Right lobe of liver (tissue), 6 donors: Measurements from ENCODE around the gene PEX11G. TPM values are rescaled to one million over a fixed set of nuclear protein-coding genes. Genes with fewer than 3 reads are reported as not detected.

Source experiments
- ATAC-seq, 4 donors: fragments of 200-7000 bp; cut with Tn5 transposase; one replicate each; pipeline ENCODE4 v1.9.1; 2020; ENCODE audit warnings: mild to moderate bottlenecking in 4 of 4, moderate library complexity in 4 of 4
- DNase-seq, 3 donors: peaks; one replicate each; pipeline ENCODE4 v3.0.0-alpha.2; 2020
- H3K27ac ChIP-seq, 3 donors: fragments of 200-600 bp; one replicate each; pipeline ENCODE4 v1.8.0; 2022
- H3K27me3 ChIP-seq, 2 donors: fragments of 200-600 bp; one replicate each; pipeline ENCODE4 v1.8.0; 2022
- H3K36me3 ChIP-seq, 4 donors: fragments of 200-600 bp; sonication (generic) in 1 of 4; one replicate each; pipeline versions ENCODE4 v1.5.1 to v1.8.0; 2017 to 2022; ENCODE audit warnings: control low read depth in 1 of 4
- H3K4me1 ChIP-seq, 4 donors: fragments of 200-600 bp; sonication (generic) in 1 of 4; one replicate each; pipeline versions ENCODE4 v1.5.1 to v1.8.0; 2017 to 2022; ENCODE audit warnings: control low read depth in 1 of 4
- H3K4me3 ChIP-seq, 3 donors: fragments of 200-600 bp; one replicate each; pipeline ENCODE4 v1.8.0; 2022
- H3K9me3 ChIP-seq, 4 donors: fragments of 200-600 bp; sonication (generic) in 1 of 4; one replicate each; pipeline versions ENCODE4 v1.5.1 to v1.8.0; 2017 to 2022; ENCODE audit warnings: control low read depth in 1 of 4
- CTCF ChIP-seq, 4 donors: fragments of 200-600 bp in 3 of 4; fragments of 450-650 bp in 1 of 4; IDR thresholded peaks; one replicate each; pipeline versions ENCODE4 v1.5.1 to v1.8.0; 2016 to 2022; ENCODE audit warnings: antibody characterized with exemption in 4 of 4, mild to moderate bottlenecking in 2 of 4
- POLR2A ChIP-seq: fragments of 450-650 bp; IDR thresholded peaks from one replicate; pipeline ENCODE4 v1.6.1; 2017; ENCODE audit warnings: antibody characterized with exemption, mild to moderate bottlenecking
- WGBS: methylation state at CpG from one replicate; pipeline ENCODE4 v1.1.6; 2018; ENCODE audit warnings: low coverage, low lambda C conversion rate; ENCODE audit not compliant: insufficient coverage; ENCODE audit errors: missing lambda C conversion rate; 5-methylcytosine and 5-hydroxymethylcytosine counted together
- intact Hi-C, 2 donors: fragments of 100-400 bp; cut with DNase I; formaldehyde crosslinking; loops; one replicate each; pipeline versions ENCODE4 v1.11.2 to v1.14.1; 2022
- total RNA-seq, 6 experiments: library from RNA; depleted of rRNA in 2 of 6; stranded (reverse); fragments of >200 nt in 2 of 6; fragmentation: NEBNext Ultra II Directional in 3 of 6; extraction: Animal tissue kit (Norgen Biotek cat#: 25700) in 3 of 6; gene quantifications; one replicate each; pipeline versions ENCODE4 v1.1.0 to v1.2.4, GENCODE V29; 2016 to 2023
- donor health status: DM: no; HTN: yes; CAD: no.
- donor health status: DM: no; HTN: no; CAD: no.
- donor health status: DM: no; HTN: no; CAD: no.
- donor health status: DM: no; HTN: yes; CAD: no.
- donor health status: DM: no; HTN: yes; CAD: no.

The PEX11G gene
- total RNA-seq, 6 experiments from 2014 or later = 4.8 to 14.3 (median 9.4) TPM

DNA sequence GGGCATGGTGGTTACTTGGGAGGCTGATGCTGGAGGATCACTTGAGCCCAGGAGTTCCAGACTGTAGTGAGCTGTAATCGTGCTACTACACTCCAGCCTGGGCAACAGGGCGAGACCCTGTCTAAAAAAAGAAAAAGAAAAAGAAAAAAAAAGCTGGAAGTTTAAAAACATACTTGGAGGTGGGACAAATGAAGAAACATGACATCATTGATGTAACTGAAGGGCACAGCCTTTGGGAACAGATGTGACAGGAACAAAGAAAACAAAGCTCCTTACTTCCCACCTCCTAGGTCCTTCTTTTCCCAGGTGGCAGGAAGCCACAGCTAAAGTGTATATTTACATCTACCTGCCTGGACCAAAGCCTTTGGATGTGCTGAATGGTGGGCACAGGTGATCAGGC lies 1.9 kb downstream of the PEX11G start:
- no peak for TF ChIP-seq CTCF (IDR thresholded peaks at IDR 0.05)
- TF ChIP-seq POLR2A = no peak
- WGBS = 73% methylated on average over 2 of the region's 2 CpGs
- Histone ChIP-seq H3K27me3 (no peaks in the 10 kb centered on the region), H3K4me3 (no peak overlapping the region), H3K27ac (no peak overlapping the region), H3K36me3 (no peaks in the 10 kb centered on the region), H3K9me3 (no peaks in the 10 kb centered on the region), H3K4me1 (peaks cover 0 to 9% (median 5%) of the 10 kb centered on the region in 4 donors)
- DNase-seq (no peak), ATAC-seq (no peak)
- intact Hi-C loops = no loop called here

DNA sequence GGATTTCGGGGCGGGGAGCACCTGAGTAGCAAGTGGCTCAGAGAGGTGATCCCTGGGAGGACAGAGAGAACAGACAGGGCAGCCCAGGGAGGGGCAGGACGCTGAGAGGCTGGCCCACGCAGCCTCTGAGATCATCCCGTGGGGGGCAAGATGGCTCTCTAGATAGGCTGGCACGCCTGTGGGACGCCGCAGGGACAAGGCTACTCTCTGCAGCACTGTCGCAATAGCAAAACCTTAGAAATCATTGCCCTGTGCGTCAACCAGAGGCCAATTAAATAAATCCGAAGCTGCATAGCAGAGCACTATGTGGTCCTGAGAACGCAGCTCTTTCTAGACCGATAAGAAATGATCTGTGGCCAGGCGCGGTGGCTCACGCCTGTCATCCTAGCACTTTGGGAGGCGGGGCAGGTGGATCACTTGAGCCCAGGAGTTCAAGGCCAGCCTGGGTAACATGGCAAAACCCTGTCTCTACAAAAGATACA lies 5.1 kb downstream of the PEX11G start:
- DNase-seq (no peak), ATAC-seq (no peak)
- Histone ChIP-seq H3K4me3 (no peak overlapping the region), H3K27ac (no peak overlapping the region), H3K4me1 (peaks cover 0 to 3% (median 0%) of the 10 kb centered on the region in 4 donors), H3K9me3 (no peaks in the 10 kb centered on the region), H3K36me3 (no peaks in the 10 kb centered on the region), H3K27me3 (no peaks in the 10 kb centered on the region)
- intact Hi-C loops = no loop called here
- WGBS = 90% methylated on average over 14 of the region's 17 CpGs
- TF ChIP-seq POLR2A (no peak), CTCF (IDR thresholded peaks at IDR 0.05) (no peak)

- Histone ChIP-seq H3K4me1 (peaks cover 0 to 3% (median 0%) of the 10 kb centered on the region in 4 donors), H3K9me3 (no peaks in the 10 kb centered on the region), H3K36me3 (no peaks in the 10 kb centered on the region), H3K4me3 (no peak overlapping the region), H3K27ac (no peak overlapping the region), H3K27me3 (no peaks in the 10 kb centered on the region)
- no peak for TF ChIP-seq CTCF (IDR thresholded peaks at IDR 0.05)
- TF ChIP-seq POLR2A = no peak
- ATAC-seq (peak; percentile 3 to 28 (median 12)), DNase-seq (peak in 2 of 3 donors; percentile 53 to 68)
- intact Hi-C loops = no loop called here
- 32% methylated on average over 11 of the region's 37 CpGs for WGBS
Measured at GRCh38 chr19:7482584-7483439, 6.0 kb downstream of the PEX11G start.

- Histone ChIP-seq H3K27me3 (no peaks in the 10 kb centered on the region), H3K9me3 (no peaks in the 10 kb centered on the region), H3K27ac (peak overlapping the region in 2 of 3 donors; percentile 51 to 67), H3K36me3 (no peaks in the 10 kb centered on the region), H3K4me3 (no peak overlapping the region), H3K4me1 (peaks cover 0 to 3% (median 0%) of the 10 kb centered on the region in 4 donors)
- peak in 1 of 3 donors; percentile 63 for DNase-seq
- peak; percentile 34 to 63 (median 43) for ATAC-seq
- intact Hi-C loops = no loop called here
- TF ChIP-seq POLR2A = no peak
- no peak for TF ChIP-seq CTCF (IDR thresholded peaks at IDR 0.05)
- 50% methylated on average over 5 of the region's 7 CpGs for WGBS
Measured at GRCh38 chr19:7480970-7481255, 7.9 kb downstream of the PEX11G start.
